HFF-Myc (cell line): ENCODE results near the gene SKIC8.

Experiments used
- DNase-seq: peaks from one replicate; pipeline ENCODE4 v3.0.0-alpha.2; 2011; ENCODE audit warnings: low read depth; ENCODE audit errors: extremely low read depth
- H3K4me3 ChIP-seq: replicated peaks from 2 replicates; pipeline ENCODE4 v1.5.1; 2011; ENCODE audit warnings: low read depth, mild to moderate bottlenecking, control low read depth, low read length
- TF ChIP-seq, protein P1 (sequence below): IDR thresholded peaks from 2 replicates; pipeline ENCODE4 v1.5.1; 2012; ENCODE audit warnings: mild to moderate bottlenecking, low read depth, low read length, control low read depth; ENCODE audit errors: missing control alignments

The SKIC8 gene

DNA sequence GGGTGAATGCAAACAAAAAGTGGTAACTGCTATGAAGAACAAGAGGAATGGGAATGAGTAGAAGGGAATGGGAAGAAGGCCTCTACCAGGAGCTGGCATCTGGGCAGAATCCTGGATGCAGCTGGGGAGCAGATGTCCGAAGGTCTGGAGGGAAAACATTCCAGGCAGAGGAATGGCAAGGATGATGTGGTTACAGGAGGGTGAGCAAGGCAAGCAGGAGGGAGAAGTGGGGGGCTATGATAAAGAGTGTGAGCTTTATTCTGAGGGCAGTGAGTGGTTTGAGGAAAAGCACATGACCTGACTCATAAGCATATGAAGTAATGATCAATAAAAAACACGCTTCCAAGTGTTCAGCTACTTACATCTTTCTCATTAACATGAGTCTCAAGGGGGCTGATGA, 17.1 kb downstream of the SKIC8 start:
- H3K4me3 ChIP-seq: no peak overlapping the region
- TF ChIP-seq, protein P1, sequence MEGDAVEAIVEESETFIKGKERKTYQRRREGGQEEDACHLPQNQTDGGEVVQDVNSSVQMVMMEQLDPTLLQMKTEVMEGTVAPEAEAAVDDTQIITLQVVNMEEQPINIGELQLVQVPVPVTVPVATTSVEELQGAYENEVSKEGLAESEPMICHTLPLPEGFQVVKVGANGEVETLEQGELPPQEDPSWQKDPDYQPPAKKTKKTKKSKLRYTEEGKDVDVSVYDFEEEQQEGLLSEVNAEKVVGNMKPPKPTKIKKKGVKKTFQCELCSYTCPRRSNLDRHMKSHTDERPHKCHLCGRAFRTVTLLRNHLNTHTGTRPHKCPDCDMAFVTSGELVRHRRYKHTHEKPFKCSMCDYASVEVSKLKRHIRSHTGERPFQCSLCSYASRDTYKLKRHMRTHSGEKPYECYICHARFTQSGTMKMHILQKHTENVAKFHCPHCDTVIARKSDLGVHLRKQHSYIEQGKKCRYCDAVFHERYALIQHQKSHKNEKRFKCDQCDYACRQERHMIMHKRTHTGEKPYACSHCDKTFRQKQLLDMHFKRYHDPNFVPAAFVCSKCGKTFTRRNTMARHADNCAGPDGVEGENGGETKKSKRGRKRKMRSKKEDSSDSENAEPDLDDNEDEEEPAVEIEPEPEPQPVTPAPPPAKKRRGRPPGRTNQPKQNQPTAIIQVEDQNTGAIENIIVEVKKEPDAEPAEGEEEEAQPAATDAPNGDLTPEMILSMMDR: no peak
- peak; percentile 63 for DNase-seq

DNA sequence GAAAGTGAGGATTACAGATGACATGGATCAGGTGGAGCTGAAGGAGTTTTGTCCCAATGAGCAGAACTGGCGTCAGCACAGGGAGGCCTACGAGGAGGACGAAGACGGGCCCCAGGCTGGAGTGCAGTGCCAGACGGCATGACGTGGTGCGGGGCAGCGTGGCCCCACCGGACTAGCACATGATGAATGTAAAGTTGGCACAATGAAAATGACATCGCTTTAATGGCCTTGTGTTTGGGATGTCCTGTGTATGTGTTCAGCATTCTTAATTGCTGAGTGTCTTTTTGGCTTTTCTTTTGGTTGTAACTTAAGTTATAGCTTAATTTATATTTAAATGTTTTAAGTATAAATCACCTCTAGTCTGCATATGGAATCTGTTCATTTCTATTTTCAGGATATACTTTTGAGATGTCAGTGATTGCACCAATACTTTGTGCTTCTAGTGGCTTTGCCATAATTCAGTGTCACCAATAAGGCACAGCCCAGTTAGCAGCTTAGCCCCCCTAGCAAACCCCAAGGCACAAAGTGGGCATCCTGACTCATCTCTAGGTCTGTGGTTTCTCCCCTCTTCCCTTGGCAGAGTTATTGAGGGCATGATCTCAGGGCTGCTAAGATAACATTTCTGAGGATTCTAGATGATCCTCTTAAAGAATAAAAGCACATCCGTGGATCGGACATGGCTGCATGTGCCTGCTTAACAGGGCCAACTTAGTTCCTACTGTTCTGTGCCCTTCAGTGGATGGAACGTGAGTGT, 18.9 kb downstream of the SKIC8 start:
- DNase-seq: no peak
- no peak overlapping the region for H3K4me3 ChIP-seq
- TF ChIP-seq, protein P1: no peak

DNA sequence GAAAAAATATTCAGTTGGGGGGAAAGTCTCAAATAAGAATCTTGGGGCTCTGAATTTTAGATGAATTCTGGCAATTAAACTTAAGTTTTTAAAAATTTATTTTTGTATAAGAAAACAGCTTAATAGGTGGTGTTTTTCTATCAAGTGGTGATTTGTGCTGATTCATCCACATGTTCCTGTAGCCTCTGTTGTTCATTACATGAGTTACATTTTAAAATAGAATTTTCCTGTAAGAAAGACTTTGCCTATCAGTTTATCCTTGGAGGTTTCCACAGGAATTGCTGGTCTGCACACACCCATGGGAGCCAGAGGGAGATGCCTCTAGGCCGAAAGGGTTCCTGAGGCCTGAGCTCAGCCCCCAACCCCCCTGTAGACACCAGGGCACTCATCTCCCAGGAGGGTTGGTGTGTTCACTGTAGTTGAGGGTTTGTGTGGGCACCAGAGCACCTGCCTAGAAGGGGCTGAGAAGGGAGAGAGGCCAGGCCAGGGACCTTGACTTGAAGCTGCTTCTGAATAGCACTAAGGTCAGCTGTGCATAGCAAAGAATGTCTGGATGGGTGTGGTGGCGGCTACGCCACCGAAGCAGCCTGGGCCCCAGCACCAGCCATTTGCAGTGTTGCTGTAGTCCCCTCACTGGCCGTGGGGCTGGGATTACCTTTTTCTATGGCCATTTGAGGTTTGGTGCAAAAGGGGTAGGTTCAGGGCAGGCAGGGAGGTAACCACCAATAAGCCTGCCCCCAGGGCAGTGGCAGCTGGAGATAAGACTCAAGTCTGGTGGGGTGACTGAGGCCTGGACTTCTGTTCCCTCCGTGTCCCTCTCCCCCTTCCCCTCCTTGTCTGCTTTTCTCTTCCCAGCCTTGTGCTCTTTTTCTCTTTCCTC, 23.1 kb downstream of the SKIC8 start:
- TF ChIP-seq, protein P1: no peak
- H3K4me3 ChIP-seq: no peak overlapping the region
- no peak for DNase-seq

DNA sequence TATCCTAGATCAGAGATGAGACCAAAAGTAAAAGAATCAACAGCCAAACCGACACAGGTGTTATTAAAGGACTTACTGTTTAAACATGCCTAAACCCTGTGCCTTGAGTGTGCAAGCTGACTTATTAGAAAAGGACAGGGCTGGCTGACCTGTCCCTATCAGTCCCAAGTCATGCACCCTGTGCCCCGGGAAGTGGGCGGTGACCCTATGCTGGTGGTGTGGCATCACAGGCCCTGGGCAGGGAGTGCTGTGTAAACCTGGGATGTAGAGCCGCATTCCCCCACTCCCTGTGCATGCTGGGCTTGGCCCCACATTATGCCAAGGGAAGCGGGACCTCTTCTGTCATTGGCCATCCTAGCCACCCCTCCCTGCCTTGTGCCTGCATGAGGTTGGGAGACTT, 24.4 kb downstream of the SKIC8 start:
- H3K4me3 ChIP-seq: no peak overlapping the region
- TF ChIP-seq, protein P1: no peak
- DNase-seq: no peak

DNA sequence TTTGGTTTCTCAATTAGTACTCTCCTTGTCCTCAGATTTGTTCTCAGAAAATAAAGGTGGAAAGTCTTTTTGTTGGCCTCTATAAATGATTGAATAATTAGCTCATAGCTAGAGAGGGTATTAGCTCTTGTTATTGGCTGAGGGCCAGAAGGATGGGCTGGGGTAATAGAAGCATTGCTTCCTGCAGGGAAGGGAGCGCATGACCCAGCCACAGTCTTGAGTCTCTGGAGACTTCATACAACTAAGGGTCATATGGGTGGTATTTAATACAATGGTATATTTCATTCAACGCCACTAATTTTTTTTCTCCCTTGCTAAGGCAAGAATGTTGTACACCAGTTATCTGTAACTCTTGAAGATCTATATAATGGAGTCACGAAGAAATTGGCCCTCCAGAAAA, 26.6 kb downstream of the SKIC8 start:
- H3K4me3 ChIP-seq: no peak overlapping the region
- TF ChIP-seq, protein P1: no peak
- DNase-seq: no peak

DNA sequence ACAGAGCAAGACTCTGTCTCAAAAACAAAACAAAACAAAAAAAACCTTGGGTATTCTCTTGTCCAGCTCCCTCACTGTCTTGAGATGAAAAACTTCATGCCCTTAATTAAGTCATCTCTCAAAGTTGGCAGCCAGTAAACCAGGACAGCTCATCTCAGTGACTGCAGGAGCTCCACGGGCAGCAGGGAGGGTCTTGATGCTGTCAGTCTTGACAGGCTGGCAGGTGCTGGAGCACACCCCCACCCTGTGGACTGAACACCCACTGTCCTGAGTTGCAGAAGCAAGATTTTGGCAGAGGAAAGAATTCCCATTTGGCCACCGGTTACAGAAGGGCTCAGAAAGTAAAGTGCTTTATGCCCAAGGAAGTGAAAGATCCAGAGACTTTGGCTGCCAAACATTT, 27.1 kb downstream of the SKIC8 start:
- TF ChIP-seq, protein P1: no peak
- H3K4me3 ChIP-seq: no peak overlapping the region
- DNase-seq: no peak
